Activated CD8-positive, alpha-beta T cell treated with anti-CD3 and anti-CD28 coated beads for 36 hours (primary cell): Measurements from ENCODE around the gene SLC7A1. TPM values are rescaled to one million over a fixed set of nuclear protein-coding genes. Genes with fewer than 3 reads are reported as not detected.

Experiments
- ATAC-seq: fragments of 200-7000 bp; cut with Tn5 transposase; one replicate; pipeline ENCODE4 v1.10.0; 2021; ENCODE audit warnings: mild to moderate bottlenecking, moderate library complexity
- CTCF ChIA-PET: fragments of 350-600 bp; sonication (Branson Sonifier 250); formaldehyde crosslinking; loops from one replicate; lab custom pipeline; 2021; ENCODE audit warnings: antibody characterized with exemption; lab: Charles Lee
- POLR2A ChIA-PET: fragments of 350-600 bp; sonication (Branson Sonifier 250); formaldehyde crosslinking; loops from one replicate; lab custom pipeline; 2021; ENCODE audit warnings: antibody characterized with exemption; lab: Charles Lee
- DNase-seq: peaks from one replicate; pipeline ENCODE4 v3.0.0-alpha.2; 2020
- H3K27ac Mint-ChIP-seq: one replicate; pipeline ENCODE4 v1.8.0; 2021; ENCODE audit warnings: mild to moderate bottlenecking, mixed read lengths
- H3K27me3 Mint-ChIP-seq: one replicate; pipeline ENCODE4 v1.8.0; 2021; ENCODE audit warnings: mixed read lengths
- H3K36me3 Mint-ChIP-seq: one replicate; pipeline ENCODE4 v1.8.0; 2021; ENCODE audit warnings: low read depth, mixed read lengths
- H3K4me1 Mint-ChIP-seq: one replicate; pipeline ENCODE4 v1.8.0; 2021; ENCODE audit warnings: low read depth, mixed read lengths
- H3K4me3 Mint-ChIP-seq: one replicate; pipeline ENCODE4 v1.8.0; 2021; ENCODE audit warnings: mild to moderate bottlenecking, moderate library complexity, mixed read lengths
- H3K9me3 Mint-ChIP-seq: one replicate; pipeline ENCODE4 v1.8.0; 2021; ENCODE audit warnings: mixed read lengths
- CTCF ChIP-seq: fragments of 200-600 bp; IDR thresholded peaks from one replicate; pipeline ENCODE4 v1.8.0; 2022; ENCODE audit warnings: antibody characterized with exemption, mild to moderate bottlenecking
- intact Hi-C: fragments of 100-400 bp; cut with micrococcal nuclease; formaldehyde crosslinking; loops from one replicate; pipeline ENCODE4 v1.10.0; 2022
- total RNA-seq, 2 experiments: library from RNA; stranded (reverse); gene quantifications; one replicate each; pipeline ENCODE4 v1.2.3, GENCODE V29; 2021

SLC7A1 gene
- total RNA-seq, 2 experiments from 2014 or later: 119 to 124 TPM

GRCh38 chr13:29524641-29525040 lies 70.8 kb downstream of the SLC7A1 start:
- H3K4me1 Mint-ChIP-seq: no peaks in the 10 kb centered on the region
- H3K36me3 Mint-ChIP-seq: peaks cover 67% of the 10 kb centered on the region
- no peak overlapping the region for H3K27ac Mint-ChIP-seq
- ATAC-seq (no peak), DNase-seq (no peak)
- no peaks in the 10 kb centered on the region for H3K27me3 Mint-ChIP-seq
- no peak overlapping the region for H3K4me3 Mint-ChIP-seq
- intact Hi-C loops: no loop called here
- ChIA-PET CTCF (interaction anchor here (4.0 kb wide), 1 partner anchor 16 kb away, joined by 22 read pairs; no protein-coding TSS in a partner anchor), POLR2A (no interaction called here)
- no peak for TF ChIP-seq CTCF
- no peaks in the 10 kb centered on the region for H3K9me3 Mint-ChIP-seq

GRCh38 chr13:29524176-29524575 lies 71.3 kb downstream of the SLC7A1 start:
- intact Hi-C loops: no loop called here
- ChIA-PET CTCF (no interaction called here), POLR2A (no interaction called here)
- H3K4me3 Mint-ChIP-seq: no peak overlapping the region
- H3K9me3 Mint-ChIP-seq: no peaks in the 10 kb centered on the region
- DNase-seq (no peak), ATAC-seq (no peak)
- peaks cover 65% of the 10 kb centered on the region for H3K36me3 Mint-ChIP-seq
- no peaks in the 10 kb centered on the region for H3K27me3 Mint-ChIP-seq
- no peak for TF ChIP-seq CTCF
- H3K4me1 Mint-ChIP-seq: no peaks in the 10 kb centered on the region
- no peak overlapping the region for H3K27ac Mint-ChIP-seq

GRCh38 chr13:29523199-29523961 lies 72.1 kb downstream of the SLC7A1 start:
- ChIA-PET CTCF (interaction anchor here (3.2 kb wide), 1 partner anchor 15 kb away, joined by 14 read pairs; no protein-coding TSS in a partner anchor), POLR2A (no interaction called here)
- ATAC-seq: no peak

GRCh38 chr13:29522044-29522685 lies 73.3 kb downstream of the SLC7A1 start:
- Mint-ChIP-seq H3K36me3 (peaks cover 60% of the 10 kb centered on the region), H3K27me3 (no peaks in the 10 kb centered on the region), H3K4me3 (no peak overlapping the region), H3K9me3 (no peaks in the 10 kb centered on the region), H3K4me1 (no peaks in the 10 kb centered on the region), H3K27ac (no peak overlapping the region)
- intact Hi-C loops: no loop called here
- DNase-seq: no peak
- ChIA-PET POLR2A (no interaction called here), CTCF (interaction anchor here (3.2 kb wide), 1 partner anchor 14 kb away, joined by 14 read pairs; no protein-coding TSS in a partner anchor)
- ATAC-seq: no peak
- TF ChIP-seq CTCF: no peak

More at GRCh38 chr13:29523199-29523961, 72.1 kb downstream of the SLC7A1 start:
- Mint-ChIP-seq H3K27ac (no peak overlapping the region), H3K4me3 (no peak overlapping the region), H3K27me3 (no peaks in the 10 kb centered on the region), H3K9me3 (no peaks in the 10 kb centered on the region), H3K4me1 (no peaks in the 10 kb centered on the region), H3K36me3 (peaks cover 66% of the 10 kb centered on the region)
- DNase-seq: no peak
- intact Hi-C loops: no loop called here
- TF ChIP-seq CTCF: no peak

- DNase-seq (no peak), ATAC-seq (no peak)
- no peak overlapping the region for H3K4me3 Mint-ChIP-seq
- POLR2A ChIA-PET: no interaction called here
- no peak overlapping the region for H3K27ac Mint-ChIP-seq
- no peaks in the 10 kb centered on the region for H3K4me1 Mint-ChIP-seq
- intact Hi-C loops: no loop called here
- CTCF ChIA-PET: interaction anchor here (3.2 kb wide), 1 partner anchor 13 kb away, joined by 14 read pairs; no protein-coding TSS in a partner anchor
- peaks cover 58% of the 10 kb centered on the region for H3K36me3 Mint-ChIP-seq
- no peaks in the 10 kb centered on the region for H3K27me3 Mint-ChIP-seq
- H3K9me3 Mint-ChIP-seq: no peaks in the 10 kb centered on the region
- no peak for TF ChIP-seq CTCF
These were observed 74.2 kb downstream of the SLC7A1 start for GRCh38 chr13:29521336-29521735.
